GM18867 (cell line): ENCODE data around the gene CD82.

ENCODE experiments used
- ATAC-seq: cut with Tn5 transposase; IDR thresholded peaks from one replicate; pipeline ENCODE4 v1.9.1; 2021; ENCODE audit warnings: mild to moderate bottlenecking, moderate library complexity; ENCODE audit not compliant: unreplicated experiment

Gene CD82

GRCh38 chr11:44614281-44614775 lies 48.9 kb downstream of the CD82 start:
- ATAC-seq, result no peak

- ATAC-seq, result no peak
These were observed 49.7 kb downstream of the CD82 start for GRCh38 chr11:44615041-44615755.

- ATAC-seq, result no peak
These were observed 50.7 kb downstream of the CD82 start for GRCh38 chr11:44615913-44616791.

GRCh38 chr11:44617671-44618461 lies 52.4 kb downstream of the CD82 start:
- ATAC-seq, result no peak

GRCh38 chr11:44618561-44619425 lies 53.3 kb downstream of the CD82 start:
- no peak for ATAC-seq

- ATAC-seq, result no peak
These were observed 54.9 kb downstream of the CD82 start for GRCh38 chr11:44620328-44620725.

- no peak for ATAC-seq
These were observed 55.7 kb downstream of the CD82 start for GRCh38 chr11:44621140-44621681.

GRCh38 chr11:44621784-44622183 lies 56.3 kb downstream of the CD82 start:
- no peak for ATAC-seq

GRCh38 chr11:44622190-44622650 lies 56.8 kb downstream of the CD82 start:
- no peak for ATAC-seq

GRCh38 chr11:44622721-44623258 lies 57.3 kb downstream of the CD82 start:
- ATAC-seq, result no peak

GRCh38 chr11:44623341-44623730 lies 57.9 kb downstream of the CD82 start:
- no peak for ATAC-seq

- no peak for ATAC-seq
These were observed 58.4 kb downstream of the CD82 start for GRCh38 chr11:44623731-44624491.

GRCh38 chr11:44624761-44625221 lies 59.3 kb downstream of the CD82 start:
- ATAC-seq, result no peak

- no peak for ATAC-seq
These were observed 60.5 kb downstream of the CD82 start for GRCh38 chr11:44625759-44626523.

- no peak for ATAC-seq
These were observed 61.2 kb downstream of the CD82 start for GRCh38 chr11:44626645-44627044.

- ATAC-seq, result no peak
These were observed 61.8 kb downstream of the CD82 start for GRCh38 chr11:44627165-44627789.

GRCh38 chr11:44627911-44628729 lies 62.7 kb downstream of the CD82 start:
- no peak for ATAC-seq
